Tibial nerve (tissue), 4 donors: ENCODE measurements around the gene COL9A2. TPM values are rescaled to one million over a fixed set of nuclear protein-coding genes. Genes with fewer than 3 reads are reported as not detected.
A peak's percentile ranks its signal among the peaks of the same experiment; 100 is the strongest.
"Not testable (repeated sequence)": the region's sequence is repeated elsewhere in the genome, so short reads cannot be mapped to it uniquely, and the experiment has no call there.

Experiments
- DNase-seq, 2 donors: peaks; one replicate each; pipeline ENCODE4 v3.0.0-alpha.2; 2019; ENCODE audit warnings: low spot score in 2 of 2
- H3K27ac ChIP-seq, 4 donors: fragments of 200-600 bp; sonication (generic) in 3 of 4; one replicate each; pipeline ENCODE4 v1.5.1; 2017 to 2019; ENCODE audit warnings: mild to moderate bottlenecking in 1 of 4
- H3K27me3 ChIP-seq, 2 donors: fragments of 200-600 bp; sonication (generic) in 1 of 2; one replicate each; pipeline versions ENCODE4 v1.5.1 to v1.6.0; 2017 to 2019
- H3K36me3 ChIP-seq, 3 donors: fragments of 200-600 bp; sonication (generic); one replicate each; pipeline ENCODE4 v1.5.1; 2018 to 2019
- H3K4me1 ChIP-seq, 4 donors: fragments of 200-600 bp; sonication (generic) in 3 of 4; one replicate each; pipeline ENCODE4 v1.5.1; 2017 to 2019
- H3K4me3 ChIP-seq, 4 donors: fragments of 200-600 bp; sonication (generic) in 3 of 4; one replicate each; pipeline ENCODE4 v1.5.1; 2017 to 2019; ENCODE audit warnings: mild to moderate bottlenecking in 1 of 4, moderate library complexity in 1 of 4
- H3K9me3 ChIP-seq, 4 donors: fragments of 200-600 bp; sonication (generic) in 3 of 4; one replicate each; pipeline ENCODE4 v1.5.1; 2017 to 2019
- CTCF ChIP-seq, 5 experiments: fragments of 200-600 bp in 3 of 5; fragments of 450-650 bp in 2 of 5; sonication (generic) in 3 of 5; IDR thresholded peaks; one replicate each; pipeline ENCODE4 v1.5.1; 2016 to 2019; ENCODE audit warnings: antibody characterized with exemption in 5 of 5, mild to moderate bottlenecking in 3 of 5, moderate library complexity in 2 of 5
- EP300 ChIP-seq, 2 donors: sonication (generic); formaldehyde crosslinking; IDR thresholded peaks; one replicate each; pipeline ENCODE4 v1.6.1; 2017; ENCODE audit warnings: antibody characterized with exemption in 2 of 2, mild to moderate bottlenecking in 1 of 2
- POLR2A ChIP-seq, 2 donors: fragments of 450-650 bp; IDR thresholded peaks; one replicate each; pipeline ENCODE4 v1.6.1; 2017; ENCODE audit warnings: antibody characterized with exemption in 2 of 2, mild to moderate bottlenecking in 2 of 2, moderate library complexity in 2 of 2
- WGBS, 2 donors: methylation state at CpG; one replicate each; pipeline ENCODE4 v1.1.5; 2018; 5-methylcytosine and 5-hydroxymethylcytosine counted together
- total RNA-seq, 4 donors: library from RNA; depleted of rRNA; stranded (reverse); fragments of >200 nt; gene quantifications; one replicate each; pipeline ENCODE4 v1.1.0, GENCODE V29; 2016

The COL9A2 gene
- total RNA-seq, 4 donors from 2014 or later = 3.3 to 8.8 (median 7.0) TPM

DNA sequence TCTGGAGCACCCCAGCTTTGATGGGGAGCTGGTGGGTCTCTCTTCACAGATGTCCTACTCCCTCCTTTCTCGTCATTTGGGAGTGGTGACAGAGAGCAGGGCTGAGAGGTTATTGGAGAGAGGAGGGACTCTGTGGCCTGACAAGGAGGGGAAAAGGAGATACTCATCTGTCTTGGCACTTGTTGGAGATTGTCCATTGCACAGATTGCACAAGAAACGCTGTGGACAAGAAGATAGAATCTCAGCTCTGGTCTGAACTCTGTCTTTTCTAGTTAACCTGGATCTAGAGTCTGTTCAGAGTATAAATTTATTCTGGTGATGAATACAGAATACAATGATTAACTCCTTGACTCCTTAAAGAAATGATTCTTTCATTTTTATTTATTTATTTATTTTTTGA, 34.0 kb upstream of the COL9A2 start:
- Histone ChIP-seq H3K27ac (no peak overlapping the region), H3K36me3 (no peaks in the 10 kb centered on the region), H3K4me1 (no peaks in the 10 kb centered on the region), H3K4me3 (no peak overlapping the region), H3K9me3 (no peaks in the 10 kb centered on the region), H3K27me3 (no peaks in the 10 kb centered on the region)
- TF ChIP-seq POLR2A (IDR thresholded peaks at IDR 0.05) = no peak
- no peak for TF ChIP-seq CTCF (IDR thresholded peaks at IDR 0.05)
- TF ChIP-seq EP300 (IDR thresholded peaks at IDR 0.05) = no peak
- DNase-seq = no peak
- 69 to 79% methylated on average over 2 of the region's 2 CpGs for WGBS, 2 donors

- H3K4me1 ChIP-seq = no peaks in the 10 kb centered on the region
- H3K36me3 ChIP-seq = no peaks in the 10 kb centered on the region
- no peaks in the 10 kb centered on the region for H3K27me3 ChIP-seq
- H3K4me3 ChIP-seq = no peak overlapping the region
- DNase-seq = no peak
- no peak overlapping the region for H3K27ac ChIP-seq
- WGBS, 2 donors = 78 to 90% methylated on average over 2 of the region's 2 CpGs
- TF ChIP-seq POLR2A (IDR thresholded peaks at IDR 0.05) = no peak
- no peaks in the 10 kb centered on the region for H3K9me3 ChIP-seq
These were observed 33.3 kb upstream of the COL9A2 start for GRCh38 chr1:40350391-40350790.

DNA sequence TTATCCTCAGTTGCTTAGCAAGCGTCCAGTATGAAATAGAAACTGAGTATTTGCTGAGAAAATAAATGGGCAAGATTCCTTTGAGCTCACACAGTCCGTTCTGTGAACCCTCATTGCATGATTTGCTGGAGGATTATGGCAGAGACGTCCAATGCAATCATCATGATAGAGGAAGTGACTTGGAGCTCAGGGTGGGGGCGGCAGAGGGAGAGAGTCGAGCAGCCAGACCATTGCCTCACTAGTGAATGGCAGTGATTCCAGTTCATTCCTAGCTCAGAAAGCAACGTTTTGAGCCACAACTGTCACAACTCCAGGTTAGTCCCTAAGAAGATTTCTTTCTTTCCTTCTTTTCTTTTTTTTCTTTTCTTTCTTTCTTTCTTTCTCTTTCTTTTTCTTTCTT, 27.5 kb upstream of the COL9A2 start:
- Histone ChIP-seq H3K36me3 (no peaks in the 10 kb centered on the region), H3K27me3 (no peaks in the 10 kb centered on the region), H3K4me3 (peak overlapping the region in 1 of 4 donors; percentile 1), H3K4me1 (no peaks in the 10 kb centered on the region), H3K27ac (peak overlapping the region in 2 of 4 donors; percentile 0 to 50), H3K9me3 (no peaks in the 10 kb centered on the region)
- 10% methylated on average over 6 of the region's 6 CpGs for WGBS, 2 donors
- peak; percentile 21 to 36 for DNase-seq
- TF ChIP-seq CTCF (IDR thresholded peaks at IDR 0.05) (no peak), POLR2A (IDR thresholded peaks at IDR 0.05) (no peak), EP300 (IDR thresholded peaks at IDR 0.05) (peak in 1 of 2 donors; percentile 34)

DNA sequence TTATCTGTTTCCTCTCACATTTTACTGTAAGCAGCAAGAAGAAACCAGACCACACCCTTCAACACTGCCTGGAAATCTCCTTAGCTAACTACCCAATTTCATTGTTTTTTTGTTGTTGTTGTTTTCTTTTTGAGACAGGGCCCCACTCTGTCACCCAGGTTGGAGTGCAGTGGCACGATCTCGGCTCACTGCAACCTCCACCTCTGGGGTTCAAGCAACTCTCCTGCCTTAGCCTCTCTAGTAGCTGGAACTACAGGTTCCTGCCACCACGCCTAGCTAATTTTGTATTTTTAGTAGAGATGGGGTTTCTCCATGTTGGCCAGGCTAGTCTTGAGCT, 25.3 kb upstream of the COL9A2 start:
- H3K4me1 ChIP-seq, H3K9me3 ChIP-seq, DNase-seq, H3K27ac ChIP-seq, H3K4me3 ChIP-seq, H3K27me3 ChIP-seq, H3K36me3 ChIP-seq: not testable (repeated sequence)
- WGBS, 2 donors = 87 to 90% methylated on average over 3 of the region's 3 CpGs

- WGBS, 2 donors = 67 to 77% methylated on average over 6 of the region's 6 CpGs
- Histone ChIP-seq H3K4me1 (peaks cover 0 to 8% (median 0%) of the 10 kb centered on the region in 4 donors), H3K27me3 (no peaks in the 10 kb centered on the region), H3K36me3 (no peaks in the 10 kb centered on the region), H3K27ac (no peak overlapping the region), H3K4me3 (no peak overlapping the region), H3K9me3 (no peaks in the 10 kb centered on the region)
- TF ChIP-seq CTCF (IDR thresholded peaks at IDR 0.05) = no peak
- TF ChIP-seq POLR2A (IDR thresholded peaks at IDR 0.05) = no peak
- no peak for TF ChIP-seq EP300 (IDR thresholded peaks at IDR 0.05)
- DNase-seq = no peak
These were observed 24.6 kb upstream of the COL9A2 start for GRCh38 chr1:40341491-40342380.

DNA sequence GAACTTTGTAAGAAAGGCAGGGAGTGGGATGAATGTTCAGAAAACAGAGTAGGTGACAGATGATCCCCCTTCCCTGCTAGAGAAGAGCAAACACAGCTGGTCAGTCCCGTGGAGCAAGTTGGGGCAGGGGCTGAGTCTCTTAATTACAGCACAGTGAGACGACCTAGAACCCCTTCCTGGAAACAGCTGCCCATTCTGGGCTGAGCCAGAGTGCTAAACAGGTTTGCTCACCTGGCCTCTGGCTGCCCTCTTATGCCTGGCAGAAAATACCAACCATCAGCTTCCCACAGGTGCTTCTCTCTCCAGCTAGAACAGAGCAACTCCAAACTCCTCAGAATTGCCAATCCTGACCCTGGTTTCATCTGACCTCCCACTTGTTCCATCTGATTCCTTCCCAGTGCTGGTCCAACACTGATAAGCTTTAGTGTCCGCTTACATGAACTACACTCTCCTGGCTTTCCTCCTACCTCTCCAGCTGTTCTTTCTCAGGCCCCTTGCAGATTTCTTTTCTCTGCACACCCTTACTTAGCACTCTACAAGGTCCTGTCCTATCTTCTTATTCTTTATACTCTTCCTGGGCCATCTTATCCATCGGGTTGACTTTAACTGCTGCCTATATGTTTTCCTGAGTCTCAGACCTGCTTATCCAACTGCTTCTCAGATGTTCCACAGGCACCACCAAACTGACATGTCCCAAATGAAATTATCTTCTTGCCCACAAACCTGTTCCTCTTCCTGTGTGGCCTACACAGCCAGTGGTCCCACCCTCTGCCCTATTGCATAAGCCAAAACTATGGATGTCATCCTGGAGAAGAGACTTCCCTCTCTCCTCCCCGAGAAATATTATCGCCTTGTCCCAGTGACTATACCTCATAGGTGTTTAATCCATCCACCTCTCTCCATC, 22.6 kb upstream of the COL9A2 start:
- H3K9me3 ChIP-seq = no peaks in the 10 kb centered on the region
- TF ChIP-seq EP300 (IDR thresholded peaks at IDR 0.05) = peak in 1 of 2 donors; percentile 13
- no peak for TF ChIP-seq POLR2A (IDR thresholded peaks at IDR 0.05)
- H3K4me3 ChIP-seq = no peak overlapping the region
- H3K36me3 ChIP-seq = no peaks in the 10 kb centered on the region
- H3K27me3 ChIP-seq = no peaks in the 10 kb centered on the region
- H3K4me1 ChIP-seq = peaks cover 0 to 8% (median 0%) of the 10 kb centered on the region in 4 donors
- no peak for DNase-seq
- WGBS, 2 donors = 64 to 66% methylated on average over 6 of the region's 6 CpGs
- no peak overlapping the region for H3K27ac ChIP-seq
